Left lung (tissue), 10 donors: ENCODE results near the gene FBXL17. TPM values are rescaled to one million over a fixed set of nuclear protein-coding genes. Genes with fewer than 3 reads are reported as not detected.

Experiments used
- ATAC-seq: fragments of 200-7000 bp; cut with Tn5 transposase; one replicate; pipeline ENCODE4 v1.9.1; 2020; ENCODE audit warnings: moderate library complexity
- DNase-seq, 4 donors: peaks; one replicate each; pipeline ENCODE4 v3.0.0-alpha.2; 2013 to 2020
- H3K27ac ChIP-seq, 2 donors: fragments of 200-600 bp; sonication (generic) in 1 of 2; one replicate each; pipeline versions ENCODE4 v1.5.0 to v1.8.0; 2020 to 2021
- H3K27me3 ChIP-seq, 2 donors: fragments of 200-600 bp; sonication (generic) in 1 of 2; one replicate each; pipeline versions ENCODE4 v1.5.0 to v1.8.0; 2020 to 2021
- H3K36me3 ChIP-seq, 2 donors: fragments of 200-600 bp; sonication (generic) in 1 of 2; one replicate each; pipeline versions ENCODE4 v1.5.0 to v1.8.0; 2020 to 2021
- H3K4me1 ChIP-seq, 2 donors: fragments of 200-600 bp; one replicate each; pipeline ENCODE4 v1.8.0; 2021
- H3K4me3 ChIP-seq, 2 donors: fragments of 200-600 bp; sonication (generic) in 1 of 2; one replicate each; pipeline versions ENCODE4 v1.5.0 to v1.8.0; 2020 to 2021; ENCODE audit warnings: mild to moderate bottlenecking in 1 of 2
- H3K9me3 ChIP-seq, 2 donors: fragments of 200-600 bp; sonication (generic) in 1 of 2; one replicate each; pipeline versions ENCODE4 v1.5.0 to v1.8.0; 2020 to 2021
- intact Hi-C, 2 donors: fragments of 100-400 bp; cut with DNase I; formaldehyde crosslinking; loops; one replicate each; pipeline versions ENCODE4 v1.11.2 to v1.14.2; 2022
- polyA plus RNA-seq, 6 donors: library from polyadenylated mRNA; unstranded; fragments of 120-200 nt; gene quantifications; one replicate each; pipeline ENCODE4 v1.2.1, GENCODE V29; 2013; ENCODE audit not compliant: insufficient read length in 6 of 6
- total RNA-seq, 2 donors: library from RNA; stranded (reverse); fragmentation: NEBNext Ultra II Directional; extraction: Animal tissue kit (Norgen Biotek cat#: 25700); gene quantifications; one replicate each; pipeline ENCODE4 v1.2.1, GENCODE V29; 2021
- TF ChIP-seq, protein P1 (sequence below), 2 donors: fragments of 200-600 bp; sonication (generic) in 1 of 2; IDR thresholded peaks; one replicate each; pipeline versions ENCODE4 v1.5.0 to v1.8.0; 2021; ENCODE audit warnings: antibody characterized with exemption in 2 of 2
- donor health status: DM: no; HTN: yes; CAD: no.
- donor health status: DM: no; HTN: no; CAD: no.

Gene FBXL17
- total and polyA plus RNA-seq, 8 donors, result 11.8 to 23.8 (median 19.8) TPM

- intact Hi-C loops, result no loop called here
- no peak overlapping the region for H3K4me3 ChIP-seq
- no peaks in the 10 kb centered on the region for H3K36me3 ChIP-seq
- TF ChIP-seq, protein P1, sequence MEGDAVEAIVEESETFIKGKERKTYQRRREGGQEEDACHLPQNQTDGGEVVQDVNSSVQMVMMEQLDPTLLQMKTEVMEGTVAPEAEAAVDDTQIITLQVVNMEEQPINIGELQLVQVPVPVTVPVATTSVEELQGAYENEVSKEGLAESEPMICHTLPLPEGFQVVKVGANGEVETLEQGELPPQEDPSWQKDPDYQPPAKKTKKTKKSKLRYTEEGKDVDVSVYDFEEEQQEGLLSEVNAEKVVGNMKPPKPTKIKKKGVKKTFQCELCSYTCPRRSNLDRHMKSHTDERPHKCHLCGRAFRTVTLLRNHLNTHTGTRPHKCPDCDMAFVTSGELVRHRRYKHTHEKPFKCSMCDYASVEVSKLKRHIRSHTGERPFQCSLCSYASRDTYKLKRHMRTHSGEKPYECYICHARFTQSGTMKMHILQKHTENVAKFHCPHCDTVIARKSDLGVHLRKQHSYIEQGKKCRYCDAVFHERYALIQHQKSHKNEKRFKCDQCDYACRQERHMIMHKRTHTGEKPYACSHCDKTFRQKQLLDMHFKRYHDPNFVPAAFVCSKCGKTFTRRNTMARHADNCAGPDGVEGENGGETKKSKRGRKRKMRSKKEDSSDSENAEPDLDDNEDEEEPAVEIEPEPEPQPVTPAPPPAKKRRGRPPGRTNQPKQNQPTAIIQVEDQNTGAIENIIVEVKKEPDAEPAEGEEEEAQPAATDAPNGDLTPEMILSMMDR (IDR thresholded peaks at IDR 0.05), result no peak
- ATAC-seq (peak; percentile 64), DNase-seq (no peak)
- no peak overlapping the region for H3K27ac ChIP-seq
- no peaks in the 10 kb centered on the region for H3K9me3 ChIP-seq
- no peaks in the 10 kb centered on the region for H3K4me1 ChIP-seq
- no peaks in the 10 kb centered on the region for H3K27me3 ChIP-seq
Measured at GRCh38 chr5:108193021-108193795, 188.7 kb downstream of the FBXL17 start.

DNA sequence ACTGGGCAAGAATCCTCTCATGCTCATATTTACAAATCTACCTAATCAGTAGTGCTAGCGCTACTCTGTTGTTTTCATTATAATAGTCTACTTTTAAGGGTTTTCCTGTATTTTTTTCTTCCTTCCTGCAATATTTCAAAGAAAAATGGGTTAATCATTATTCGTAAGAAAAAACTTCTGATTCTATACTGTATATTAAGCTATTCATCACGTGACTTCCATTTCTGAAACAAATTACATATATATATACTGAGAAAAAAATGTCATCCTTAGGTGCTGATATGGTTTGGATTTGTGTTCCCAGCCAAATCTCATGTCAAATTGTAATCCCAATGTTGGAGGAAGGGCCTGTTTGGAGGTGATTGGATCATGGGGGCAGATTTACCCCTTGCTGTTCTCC lies 197.0 kb downstream of the FBXL17 start:
- no peak for ATAC-seq
- Histone ChIP-seq H3K9me3 (no peaks in the 10 kb centered on the region), H3K36me3 (peaks cover 0 to 6% of the 10 kb centered on the region in 2 donors), H3K4me1 (no peaks in the 10 kb centered on the region), H3K27ac (no peak overlapping the region), H3K4me3 (no peak overlapping the region), H3K27me3 (no peaks in the 10 kb centered on the region)
- intact Hi-C loops, result no loop called here
- TF ChIP-seq, protein P1 (IDR thresholded peaks at IDR 0.05), result no peak
- no peak for DNase-seq

- TF ChIP-seq, protein P1 (IDR thresholded peaks at IDR 0.05), result no peak
- H3K9me3 ChIP-seq, result no peaks in the 10 kb centered on the region
- H3K4me3 ChIP-seq, result no peak overlapping the region
- H3K27ac ChIP-seq, result no peak overlapping the region
- H3K4me1 ChIP-seq, result no peaks in the 10 kb centered on the region
- intact Hi-C loops, result no loop called here
- ATAC-seq (no peak), DNase-seq (no peak)
- peaks cover 0 to 6% of the 10 kb centered on the region in 2 donors for H3K36me3 ChIP-seq
- no peaks in the 10 kb centered on the region for H3K27me3 ChIP-seq
Measured at GRCh38 chr5:108181975-108182374, 199.9 kb downstream of the FBXL17 start.

- Histone ChIP-seq H3K4me3 (no peak overlapping the region), H3K4me1 (no peaks in the 10 kb centered on the region), H3K36me3 (no peaks in the 10 kb centered on the region), H3K27me3 (no peaks in the 10 kb centered on the region), H3K9me3 (no peaks in the 10 kb centered on the region), H3K27ac (no peak overlapping the region)
- DNase-seq (no peak), ATAC-seq (no peak)
- intact Hi-C loops, result no loop called here
- TF ChIP-seq, protein P1 (IDR thresholded peaks at IDR 0.05), result no peak
Measured at GRCh38 chr5:108174286-108174685, 207.6 kb downstream of the FBXL17 start.

DNA sequence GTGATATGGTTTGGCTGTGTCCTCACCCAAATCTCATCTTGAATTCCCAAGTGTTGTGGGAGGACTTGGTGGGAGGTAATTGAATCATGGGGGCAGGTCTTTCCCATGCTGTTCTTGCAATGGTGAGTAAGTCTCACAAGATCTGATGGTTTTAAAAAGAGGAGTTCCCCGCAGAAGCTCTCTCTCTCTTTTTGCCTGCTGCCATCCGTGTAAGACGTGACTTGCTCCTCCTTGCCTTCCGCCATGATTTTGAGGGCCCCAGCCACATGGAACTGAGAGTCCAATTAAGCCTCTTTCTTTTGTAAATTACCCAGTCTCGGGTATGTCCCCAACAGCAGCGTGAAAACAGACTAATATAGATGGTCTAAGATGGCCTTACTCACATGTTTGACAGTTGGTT lies 210.1 kb downstream of the FBXL17 start:
- no peaks in the 10 kb centered on the region for H3K9me3 ChIP-seq
- intact Hi-C loops, result no loop called here
- DNase-seq (no peak), ATAC-seq (no peak)
- no peaks in the 10 kb centered on the region for H3K36me3 ChIP-seq
- H3K27ac ChIP-seq, result no peak overlapping the region
- H3K4me3 ChIP-seq, result no peak overlapping the region
- no peaks in the 10 kb centered on the region for H3K4me1 ChIP-seq
- no peaks in the 10 kb centered on the region for H3K27me3 ChIP-seq
- TF ChIP-seq, protein P1 (IDR thresholded peaks at IDR 0.05), result no peak
